Kidney (tissue), 14 donors: ENCODE data around the gene RGS14. TPM values are rescaled to one million over a fixed set of nuclear protein-coding genes. Genes with fewer than 3 reads are reported as not detected.

Source experiments
- DNase-seq, 5 donors: peaks; one replicate each; pipeline ENCODE4 v3.0.0-alpha.2; 2013 to 2020
- FAIRE-seq: peaks from 2 replicates; lab custom pipeline; 2012; peaks lifted over from hg19 to GRCh38; lab: Jason Lieb, UNC
- H3K27ac ChIP-seq, 2 donors: one replicate each; pipeline ENCODE4 v1.7.0; 2013; ENCODE audit warnings: low read depth in 2 of 2, low read length in 2 of 2, inconsistent platforms in 1 of 2
- H3K27me3 ChIP-seq: one replicate; pipeline ENCODE4 v1.7.1; 2013; ENCODE audit warnings: low read length, inconsistent platforms; ENCODE audit not compliant: control insufficient read depth, insufficient read depth
- H3K36me3 ChIP-seq, 3 donors: one replicate each; pipeline versions ENCODE4 v1.7.0 to v1.7.1; 2013; ENCODE audit warnings: low read length in 3 of 3, control low read depth in 1 of 3, inconsistent platforms in 1 of 3; ENCODE audit not compliant: insufficient read depth in 3 of 3, control insufficient read depth in 2 of 3
- H3K4me1 ChIP-seq, 3 donors: one replicate each; pipeline versions ENCODE4 v1.7.0 to v1.7.1; 2013; ENCODE audit warnings: low read length in 3 of 3, inconsistent platforms in 1 of 3, low read depth in 1 of 3; ENCODE audit not compliant: control insufficient read depth in 2 of 3, insufficient read depth in 2 of 3
- H3K4me3 ChIP-seq, 3 donors: one replicate each; pipeline versions ENCODE4 v1.7.0 to v1.8.1; 2013; ENCODE audit warnings: low read length in 3 of 3, control low read depth in 1 of 3, inconsistent platforms in 1 of 3
- H3K9ac ChIP-seq, 3 donors: one replicate each; pipeline versions ENCODE4 v1.7.0 to v1.7.1; 2013; ENCODE audit warnings: low read length in 3 of 3, control low read depth in 1 of 3, inconsistent platforms in 1 of 3
- H3K9me3 ChIP-seq, 3 donors: one replicate each; pipeline versions ENCODE4 v1.7.0 to v1.7.1; 2013; ENCODE audit warnings: low read length in 3 of 3, control low read depth in 1 of 3, inconsistent platforms in 1 of 3; ENCODE audit not compliant: control insufficient read depth in 2 of 3, insufficient read depth in 1 of 3
- CTCF ChIP-seq: IDR thresholded peaks from 3 replicates; pipeline ENCODE4 v1.5.1; 2012; ENCODE audit warnings: mild to moderate bottlenecking, moderate library complexity, borderline replicate concordance; ENCODE audit not compliant: insufficient read depth; ENCODE audit errors: extremely low read depth
- intact Hi-C: fragments of 100-400 bp; cut with DNase I; formaldehyde crosslinking; loops from one replicate; pipeline ENCODE4 v1.11.1; 2022
- polyA plus RNA-seq: library from polyadenylated mRNA; stranded (reverse); fragments of 350-450 nt; fragmentation: Illumina TruSeq; extraction: RNeasy Lipid Tissue Mini Kit (QIAGEN cat#74804); gene quantifications from one replicate; pipeline ENCODE4 v1.2.3, GENCODE V29; 2014; ENCODE audit warnings: low read depth, low replicate concordance; ENCODE audit not compliant: insufficient read depth
- total RNA-seq: library from RNA; stranded (reverse); fragmentation: NEBNext Ultra II Directional; extraction: Animal tissue kit (Norgen Biotek cat#: 25700); gene quantifications from one replicate; pipeline ENCODE4 v1.2.1, GENCODE V29; 2021
- donor health status: control.
- donor health status: control.
- donor health status: control.
- donor health status: control.
- donor health status: control.
- donor health status: DM: yes; HTN: yes; CAD: no.
- donor health status: Normal renal cell carcinoma (clear cell type).

The RGS14 gene
- total and polyA plus RNA-seq, 2 donors from 2014 or later: 28.4 to 56.3 TPM

GRCh38 chr5:177380805-177381126, 23.0 kb downstream of the RGS14 start:
- intact Hi-C loops: no loop called here
- FAIRE-seq (no peak), DNase-seq (no peak)
- no peaks in the 10 kb centered on the region for H3K9me3 ChIP-seq
- peaks cover 0 to 16% (median 14%) of the 10 kb centered on the region in 3 donors for H3K4me1 ChIP-seq
- H3K4me3 ChIP-seq: peak overlapping the region in 1 of 3 donors; percentile 19
- no peak for TF ChIP-seq CTCF
- H3K36me3 ChIP-seq: no peaks in the 10 kb centered on the region
- no peaks in the 10 kb centered on the region for H3K27me3 ChIP-seq
- H3K9ac ChIP-seq: no peak overlapping the region
- H3K27ac ChIP-seq: no peak overlapping the region

- peaks cover 0 to 2% (median 0%) of the 10 kb centered on the region in 3 donors for H3K36me3 ChIP-seq
- intact Hi-C loops: no loop called here
- H3K9ac ChIP-seq: no peak overlapping the region
- FAIRE-seq: no peak
- peaks cover 0 to 13% (median 9%) of the 10 kb centered on the region in 3 donors for H3K4me1 ChIP-seq
- no peak for DNase-seq
- no peaks in the 10 kb centered on the region for H3K27me3 ChIP-seq
- TF ChIP-seq CTCF: peak; percentile 6
- H3K4me3 ChIP-seq: no peak overlapping the region
- H3K27ac ChIP-seq: no peak overlapping the region
- no peaks in the 10 kb centered on the region for H3K9me3 ChIP-seq
Observed at GRCh38 chr5:177382423-177383029, 24.8 kb downstream of the RGS14 start.

- FAIRE-seq (no peak), DNase-seq (no peak)
- Histone ChIP-seq H3K9me3 (no peaks in the 10 kb centered on the region), H3K27ac (no peak overlapping the region), H3K4me1 (peaks cover 0 to 8% (median 7%) of the 10 kb centered on the region in 3 donors), H3K27me3 (no peaks in the 10 kb centered on the region), H3K4me3 (peak overlapping the region in 1 of 3 donors; percentile 9), H3K36me3 (peaks cover 0 to 2% (median 0%) of the 10 kb centered on the region in 3 donors), H3K9ac (no peak overlapping the region)
- no peak for TF ChIP-seq CTCF
- intact Hi-C loops: no loop called here
Observed at GRCh38 chr5:177383181-177383580, 25.5 kb downstream of the RGS14 start.
